H1 (cell line): ENCODE measurements around the gene C12orf43. TPM values are rescaled to one million over a fixed set of nuclear protein-coding genes. Genes with fewer than 3 reads are reported as not detected.

Source experiments
- ASH2L ChIP-seq: fragments of 200-600, 300-600 bp; sonication (generic); IDR thresholded peaks from one replicate; pipeline ENCODE4 v1.7.1; 2017; ENCODE audit warnings: low read length
- CBX8 ChIP-seq: fragments of 300-800, 300-1000 bp; sonication (generic); IDR thresholded peaks from 2 replicates; pipeline ENCODE4 v1.7.1; 2016; ENCODE audit warnings: low read depth, low read length, borderline replicate concordance
- CEBPB ChIP-seq: IDR thresholded peaks from 2 replicates; pipeline ENCODE4 v1.6.1; 2012; ENCODE audit warnings: low read depth, low read length
- CHD7 ChIP-seq: fragments of 300-600 bp; sonication (generic); IDR thresholded peaks from 2 replicates; pipeline ENCODE4 v1.7.1; 2012; ENCODE audit warnings: low read length, moderate library complexity, mild to moderate bottlenecking, inconsistent platforms; ENCODE audit not compliant: insufficient replicate concordance
- NRF1 ChIP-seq: IDR thresholded peaks from 2 replicates; pipeline ENCODE4 v1.6.1; 2011; ENCODE audit warnings: mild to moderate bottlenecking, low read depth, low read length, improper control_type of control experiment
- SAP30 ChIP-seq: fragments of 300-600 bp; sonication (generic); IDR thresholded peaks from 2 replicates; pipeline ENCODE4 v1.7.1; 2012; ENCODE audit warnings: low read length, moderate library complexity, mild to moderate bottlenecking, inconsistent platforms; ENCODE audit not compliant: insufficient read depth, insufficient replicate concordance
- SP1 ChIP-seq: IDR thresholded peaks from 2 replicates; pipeline ENCODE4 v1.6.1; 2011; ENCODE audit warnings: low read depth, low read length
- TCF12 ChIP-seq: IDR thresholded peaks from 2 replicates; pipeline ENCODE4 v1.6.1; 2011; ENCODE audit warnings: low read depth, mild to moderate bottlenecking, low read length
- ZNF274 ChIP-seq: IDR thresholded peaks from 2 replicates; pipeline ENCODE4 v1.7.0; 2012; ENCODE audit warnings: low read length, borderline replicate concordance; ENCODE audit errors: extremely low read depth
- polyA plus RNA-seq, 7 experiments: library from polyadenylated mRNA; depleted of rRNA in 3 of 7; stranded (reverse) in 5 of 7; unstranded in 2 of 7; fragments of >200 nt in 5 of 7; fragments of 200-250 nt in 2 of 7; gene quantifications; 1 replicate in 5 of 7; 2 replicates in 1 of 7; 4 replicates in 1 of 7; pipeline versions ENCODE4 v1.2.1 to v1.2.3, GENCODE V29; 2011 to 2013; ENCODE audit warnings: missing spikeins in 2 of 7, mixed read lengths in 2 of 7
- total RNA-seq: library from RNA; stranded (reverse); fragmentation: NEBNext Ultra II Directional; extraction: Animal tissue kit (Norgen Biotek cat#: 25700); gene quantifications from 2 replicates; pipeline ENCODE4 v1.2.1, GENCODE V29; 2021

C12orf43 gene
- total and polyA plus RNA-seq, 2 of the 8 experiments (the other 6 are each of a cell fraction or from before 2014, with no cell fraction given), result 9.2 to 22.3 TPM

GRCh38 chr12:121008347-121009098, 7.8 kb downstream of the C12orf43 start (continued):
- TF ChIP-seq CHD7, result no peak
- TF ChIP-seq TCF12, result no peak
- no peak for TF ChIP-seq SAP30
- no peak for TF ChIP-seq CEBPB
- TF ChIP-seq CBX8, result no peak
- TF ChIP-seq ASH2L, result no peak
- TF ChIP-seq NRF1, result no peak
- TF ChIP-seq ZNF274, result no peak
- no peak for TF ChIP-seq SP1
